Activated CD4-positive, alpha-beta T cell treated with anti-CD3 and anti-CD28 coated beads, Interleukin-2, amount 10 ng/mL, durations not matched to agents 7 days and 5 days (primary cell): ENCODE data around the gene DEFB108B. TPM values are rescaled to one million over a fixed set of nuclear protein-coding genes. Genes with fewer than 3 reads are reported as not detected.
"Not testable (repeated sequence)": the region's sequence is repeated elsewhere in the genome, so short reads cannot be mapped to it uniquely, and the experiment has no call there.

Source experiments
- CTCF ChIA-PET: fragments of 350-600 bp; sonication (Branson Sonifier 250); formaldehyde crosslinking; loops from one replicate; lab custom pipeline; 2021; ENCODE audit warnings: antibody characterized with exemption; lab: Charles Lee
- POLR2A ChIA-PET: fragments of 350-600 bp; sonication (Branson Sonifier 250); formaldehyde crosslinking; loops from one replicate; lab custom pipeline; 2021; ENCODE audit warnings: antibody characterized with exemption; lab: Charles Lee
- DNase-seq: peaks from one replicate; pipeline ENCODE4 v3.0.0-alpha.2; 2020
- H3K27ac Mint-ChIP-seq: one replicate; pipeline ENCODE4 v1.8.0; 2021; ENCODE audit warnings: mild to moderate bottlenecking, moderate library complexity, mixed read lengths
- H3K27me3 Mint-ChIP-seq: one replicate; pipeline ENCODE4 v1.8.0; 2021; ENCODE audit warnings: mixed read lengths
- H3K36me3 Mint-ChIP-seq: one replicate; pipeline ENCODE4 v1.8.0; 2021; ENCODE audit warnings: low read depth, mixed read lengths
- H3K4me1 Mint-ChIP-seq: one replicate; pipeline ENCODE4 v1.8.0; 2021; ENCODE audit warnings: mixed read lengths
- H3K4me3 Mint-ChIP-seq: one replicate; pipeline ENCODE4 v1.8.0; 2021; ENCODE audit warnings: mild to moderate bottlenecking, moderate library complexity, mixed read lengths
- H3K9me3 Mint-ChIP-seq: one replicate; pipeline ENCODE4 v1.8.0; 2021; ENCODE audit warnings: mixed read lengths
- total RNA-seq, 2 experiments: library from RNA; stranded (reverse); gene quantifications; one replicate each; pipeline ENCODE4 v1.2.3, GENCODE V29; 2021

Gene DEFB108B
- total RNA-seq, 2 experiments from 2014 or later, result not detected

DNA sequence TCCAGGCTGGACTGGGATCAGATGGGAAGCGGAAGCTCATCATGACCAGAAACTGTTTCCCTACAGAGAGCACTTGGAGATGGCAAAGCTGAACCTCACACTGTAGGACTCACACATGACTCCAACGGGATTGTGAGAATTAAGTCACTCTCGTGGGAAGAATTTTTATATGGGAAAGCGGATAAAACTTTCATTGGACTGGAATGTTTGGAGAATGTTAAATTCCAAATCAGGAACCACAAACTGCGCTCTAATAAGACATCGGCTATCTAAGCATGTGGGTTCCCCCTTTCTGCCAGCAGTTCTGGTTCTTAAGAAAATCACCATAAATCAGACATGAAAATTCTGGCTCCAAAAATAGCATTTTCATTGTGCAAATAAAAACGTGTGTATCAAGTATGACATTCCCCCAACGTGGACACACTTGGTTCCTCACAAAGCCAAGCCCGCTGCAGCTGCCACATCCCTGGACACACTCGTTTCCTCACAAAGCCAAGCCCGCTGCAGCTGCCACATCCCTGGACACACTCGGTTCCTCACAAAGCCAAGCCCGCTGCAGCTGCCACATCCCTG lies 33.4 kb upstream of the DEFB108B start:
- H3K4me3 Mint-ChIP-seq, H3K9me3 Mint-ChIP-seq, H3K27me3 Mint-ChIP-seq, DNase-seq, H3K27ac Mint-ChIP-seq, H3K36me3 Mint-ChIP-seq, POLR2A ChIA-PET: not testable (repeated sequence)
- H3K4me1 Mint-ChIP-seq, result peaks cover 13% of the 10 kb centered on the region
- CTCF ChIA-PET, result interaction anchor here (1.0 to 1.1 kb wide), 2 partner anchors 13 to 755 kb away, joined by 3 read pairs; no protein-coding TSS in a partner anchor

GRCh38 chr11:71800335-71800953 lies 32.6 kb upstream of the DEFB108B start:
- H3K9me3 Mint-ChIP-seq, H3K4me3 Mint-ChIP-seq, H3K36me3 Mint-ChIP-seq, H3K27ac Mint-ChIP-seq, POLR2A ChIA-PET, H3K27me3 Mint-ChIP-seq: not testable (repeated sequence)
- CTCF ChIA-PET, result interaction anchor here (1.0 to 1.1 kb wide), 2 partner anchors 12 to 754 kb away, joined by 3 read pairs; no protein-coding TSS in a partner anchor
- peaks cover 13% of the 10 kb centered on the region for H3K4me1 Mint-ChIP-seq
- peak; percentile 93 for DNase-seq

DNA sequence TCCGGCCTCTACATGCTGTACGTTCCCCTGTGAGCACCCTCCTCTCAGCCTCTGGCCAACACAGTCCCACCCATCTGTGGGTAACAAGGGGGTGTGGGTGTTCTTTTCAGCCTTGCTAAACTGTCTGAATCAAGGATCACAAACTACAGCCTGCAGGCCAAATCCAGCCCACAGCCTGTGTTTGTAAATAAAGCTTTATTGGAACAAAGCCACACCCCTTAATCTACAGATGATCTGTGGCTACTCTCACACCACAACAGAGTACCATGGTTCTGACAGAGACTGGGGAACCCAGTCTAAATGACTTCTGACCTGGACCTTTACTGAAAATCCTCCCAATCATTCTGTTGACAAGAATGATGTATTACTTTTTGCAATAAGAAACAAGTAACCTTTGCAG lies 32.0 kb upstream of the DEFB108B start:
- CTCF ChIA-PET, result interaction anchor here (1.1 kb wide), 1 partner anchor 753 kb away, joined by 3 read pairs; no protein-coding TSS in a partner anchor
- POLR2A ChIA-PET, DNase-seq, H3K27me3 Mint-ChIP-seq, H3K27ac Mint-ChIP-seq, H3K9me3 Mint-ChIP-seq, H3K36me3 Mint-ChIP-seq, H3K4me3 Mint-ChIP-seq: not testable (repeated sequence)
- peaks cover 13% of the 10 kb centered on the region for H3K4me1 Mint-ChIP-seq

DNA sequence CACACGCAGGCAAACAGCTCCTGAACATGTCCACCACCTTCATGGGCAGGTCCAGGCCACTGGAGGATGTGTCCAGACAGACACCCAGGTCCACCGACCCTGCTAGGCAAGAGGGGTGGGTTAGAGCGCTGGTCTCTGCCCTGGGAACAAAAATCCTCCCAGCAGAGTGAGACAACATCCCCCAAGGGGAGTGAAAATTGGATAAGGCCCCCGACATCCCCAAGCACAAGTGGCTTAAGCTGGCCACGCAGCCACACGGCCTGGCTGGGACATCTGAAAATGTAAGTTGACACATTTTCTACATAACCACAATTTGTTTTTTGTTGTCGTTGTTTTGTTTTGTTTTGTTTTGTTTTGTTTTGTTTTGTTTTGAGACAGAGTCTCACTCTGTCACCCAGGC lies 30.1 kb upstream of the DEFB108B start:
- CTCF ChIA-PET, POLR2A ChIA-PET, DNase-seq, H3K4me3 Mint-ChIP-seq, H3K27me3 Mint-ChIP-seq, H3K36me3 Mint-ChIP-seq, H3K27ac Mint-ChIP-seq, H3K9me3 Mint-ChIP-seq: not testable (repeated sequence)
- H3K4me1 Mint-ChIP-seq, result peaks cover 13% of the 10 kb centered on the region

DNA sequence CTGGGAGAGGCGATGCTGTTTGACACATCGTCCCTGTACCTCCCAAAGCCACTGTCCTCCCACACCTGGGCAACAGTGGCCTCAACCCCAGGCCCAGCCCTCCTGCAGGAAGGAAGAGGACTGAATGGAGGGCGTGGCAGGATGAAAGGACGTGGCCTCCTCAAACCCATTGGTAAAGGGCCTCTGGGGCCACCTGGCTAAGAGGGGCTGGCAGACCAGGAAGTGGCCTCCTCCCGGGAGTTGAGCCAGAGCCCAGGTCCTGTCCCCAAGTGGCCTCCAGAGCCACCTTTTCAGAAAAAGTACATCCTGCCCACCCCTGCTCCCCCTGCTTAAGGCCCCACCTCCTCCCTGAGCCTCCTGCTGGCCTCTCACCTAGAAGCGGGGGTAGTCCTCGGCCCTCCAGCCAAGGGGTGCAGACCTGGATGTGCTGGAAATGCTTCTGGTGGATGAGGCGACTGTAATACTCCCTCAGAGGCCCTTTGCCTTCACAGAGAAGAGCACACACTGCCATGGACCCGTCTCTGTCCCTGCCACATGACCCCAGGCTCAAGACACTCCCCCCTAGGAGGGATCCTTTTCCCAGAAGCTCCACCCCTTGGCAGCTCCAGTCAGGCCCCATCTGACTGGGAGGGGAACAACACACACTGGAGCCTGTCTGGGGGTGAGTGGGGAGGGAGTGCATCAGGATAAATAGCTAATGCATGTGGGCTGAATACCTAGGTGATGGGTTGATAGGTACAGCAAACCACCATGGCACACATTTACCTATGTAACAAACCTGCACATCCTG lies 28.6 kb upstream of the DEFB108B start:
- peaks cover 12% of the 10 kb centered on the region for H3K4me1 Mint-ChIP-seq
- DNase-seq, H3K27ac Mint-ChIP-seq, H3K27me3 Mint-ChIP-seq, H3K36me3 Mint-ChIP-seq, H3K9me3 Mint-ChIP-seq, POLR2A ChIA-PET, H3K4me3 Mint-ChIP-seq, CTCF ChIA-PET: not testable (repeated sequence)

GRCh38 chr11:71812529-71812928 lies 20.5 kb upstream of the DEFB108B start:
- H3K27me3 Mint-ChIP-seq, DNase-seq, H3K36me3 Mint-ChIP-seq, H3K9me3 Mint-ChIP-seq, POLR2A ChIA-PET, H3K4me1 Mint-ChIP-seq: not testable (repeated sequence)
- Mint-ChIP-seq H3K4me3 (peak overlapping the region; percentile 10), H3K27ac (peak overlapping the region; percentile 54)
- CTCF ChIA-PET, result interaction anchor here (0.6 to 1.1 kb wide), 2 partner anchors 12 to 164 kb away, joined by 3 read pairs; no protein-coding TSS in a partner anchor

- H3K4me1 Mint-ChIP-seq, POLR2A ChIA-PET, H3K27me3 Mint-ChIP-seq, H3K36me3 Mint-ChIP-seq, H3K9me3 Mint-ChIP-seq: not testable (repeated sequence)
- DNase-seq, result peak; percentile 85
- Mint-ChIP-seq H3K27ac (peak overlapping the region; percentile 84), H3K4me3 (peak overlapping the region; percentile 67)
- CTCF ChIA-PET, result interaction anchor here (1.1 kb wide), 1 partner anchor 13 kb away, joined by 3 read pairs; no protein-coding TSS in a partner anchor
Observed at GRCh38 chr11:71813481-71814355, 19.3 kb upstream of the DEFB108B start.

GRCh38 chr11:71821539-71821938 lies 11.5 kb upstream of the DEFB108B start:
- H3K4me3 Mint-ChIP-seq, H3K27me3 Mint-ChIP-seq, DNase-seq, H3K36me3 Mint-ChIP-seq, H3K27ac Mint-ChIP-seq, POLR2A ChIA-PET, H3K9me3 Mint-ChIP-seq, CTCF ChIA-PET, H3K4me1 Mint-ChIP-seq: not testable (repeated sequence)

- H3K4me1 Mint-ChIP-seq, H3K27me3 Mint-ChIP-seq, H3K27ac Mint-ChIP-seq, CTCF ChIA-PET, H3K4me3 Mint-ChIP-seq, H3K9me3 Mint-ChIP-seq, DNase-seq, H3K36me3 Mint-ChIP-seq, POLR2A ChIA-PET: not testable (repeated sequence)
Observed at GRCh38 chr11:71829247-71829646, 3.8 kb upstream of the DEFB108B start.

DNA sequence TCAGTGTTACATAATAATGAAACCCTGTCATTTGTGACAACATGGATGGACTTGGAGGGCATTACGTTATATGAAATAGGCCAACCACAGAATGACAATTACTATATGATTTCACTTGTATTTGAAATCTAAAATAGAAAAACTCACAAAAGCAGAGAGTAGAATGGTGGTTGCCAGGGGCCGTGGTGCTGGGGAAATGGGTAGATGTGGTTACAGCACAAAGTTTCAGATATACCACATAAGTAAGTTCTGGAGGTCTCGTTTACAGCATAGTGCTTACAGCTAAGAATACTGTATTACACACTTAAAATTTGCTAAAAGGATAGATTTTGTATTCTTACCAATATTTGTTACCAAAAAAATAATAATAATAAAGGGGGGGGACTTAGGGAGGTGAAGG lies 3.3 kb upstream of the DEFB108B start:
- H3K27ac Mint-ChIP-seq, H3K27me3 Mint-ChIP-seq, H3K4me1 Mint-ChIP-seq, H3K9me3 Mint-ChIP-seq, H3K36me3 Mint-ChIP-seq, CTCF ChIA-PET, DNase-seq, H3K4me3 Mint-ChIP-seq, POLR2A ChIA-PET: not testable (repeated sequence)

GRCh38 chr11:71842720-71843119 lies 9.7 kb downstream of the DEFB108B start:
- H3K4me1 Mint-ChIP-seq, DNase-seq, POLR2A ChIA-PET: not testable (repeated sequence)

DNA sequence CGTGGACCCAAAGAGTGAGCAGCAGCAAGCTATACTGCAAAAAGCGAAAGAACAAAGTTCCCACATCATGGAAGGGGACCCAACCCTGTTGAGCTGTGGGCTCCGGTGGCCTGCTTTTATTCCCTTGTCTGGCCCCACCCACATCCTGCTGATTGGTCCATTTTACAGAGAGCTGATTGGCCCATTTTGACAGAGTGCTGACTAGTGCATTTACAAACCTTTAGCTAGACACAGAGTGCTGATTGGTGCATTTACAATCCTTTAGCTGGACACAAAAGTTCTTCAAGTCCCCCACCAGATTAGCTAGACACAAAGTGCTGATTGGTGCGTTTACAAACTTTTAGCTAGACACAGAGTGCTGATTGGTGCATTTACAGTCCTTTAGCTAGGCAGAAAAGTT lies 10.4 kb downstream of the DEFB108B start:
- H3K27ac Mint-ChIP-seq, H3K4me3 Mint-ChIP-seq, H3K27me3 Mint-ChIP-seq, H3K9me3 Mint-ChIP-seq, H3K36me3 Mint-ChIP-seq, H3K4me1 Mint-ChIP-seq, CTCF ChIA-PET, DNase-seq, POLR2A ChIA-PET: not testable (repeated sequence)

More at GRCh38 chr11:71842720-71843119, 9.7 kb downstream of the DEFB108B start:
- H3K27ac Mint-ChIP-seq, H3K4me3 Mint-ChIP-seq, CTCF ChIA-PET, H3K36me3 Mint-ChIP-seq, H3K9me3 Mint-ChIP-seq, H3K27me3 Mint-ChIP-seq: not testable (repeated sequence)
